ENCODE results near the gene CDADC1.
A peak's percentile ranks its signal among the peaks of the same experiment; 100 is the strongest.

The CDADC1 gene

DNA sequence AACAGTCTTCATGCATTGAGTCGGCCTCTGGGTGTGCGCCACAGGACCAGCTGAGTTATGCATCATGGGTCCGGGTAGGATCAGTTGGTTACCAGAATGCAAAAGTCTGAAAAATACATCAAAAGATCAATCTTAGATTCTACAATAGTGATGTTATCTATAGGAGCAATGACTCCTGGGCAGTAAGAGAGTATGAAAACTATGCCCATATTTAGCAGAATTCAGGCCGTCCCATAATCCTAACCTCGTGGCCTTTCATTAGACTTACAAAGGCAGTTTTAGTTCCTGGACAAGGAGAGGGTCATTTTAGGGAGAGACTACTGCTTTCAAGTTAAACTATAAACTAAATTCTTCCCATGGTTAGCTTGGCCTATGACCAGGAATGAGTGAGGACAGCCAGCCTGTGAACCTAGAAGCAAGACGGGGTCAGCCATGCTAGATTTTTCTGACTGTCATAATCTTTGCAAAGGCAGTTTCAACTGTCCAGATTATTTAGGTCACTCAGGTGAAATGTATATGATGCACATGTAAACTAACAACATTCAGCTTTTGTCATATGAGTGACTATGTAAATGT lies 11.8 kb upstream of the CDADC1 start:
- Histone ChIP-seq H3K9ac (ENCODE audit: low read depth in 1 of 2, low read length in 2 of 2) (no peak overlapping the region), H3K27me3 (ENCODE audit: control insufficient read depth in 2 of 2, insufficient read depth in 2 of 2, low read length in 2 of 2) (no peaks in the 10 kb centered on the region), H3K27ac (ENCODE audit: low read depth in 2 of 2, low read length in 2 of 2) (no peak overlapping the region), H3K4me1 (ENCODE audit: control insufficient read depth in 2 of 2, insufficient read depth in 2 of 2, low read length in 2 of 2) (no peaks in the 10 kb centered on the region), H3K4me3 (ENCODE audit: low read length in 2 of 2) (no peak overlapping the region), H3K36me3 (ENCODE audit: control insufficient read depth in 2 of 2, insufficient read depth in 2 of 2, low read length in 2 of 2) (no peaks in the 10 kb centered on the region), H3K9me3 (ENCODE audit: control insufficient read depth in 2 of 2, low read length in 2 of 2) (no peaks in the 10 kb centered on the region)

GRCh38 chr13:49238621-49239020 lies 9.1 kb upstream of the CDADC1 start:
- Histone ChIP-seq H3K9ac (ENCODE audit: low read depth in 1 of 2, low read length in 2 of 2) (no peak overlapping the region), H3K27me3 (ENCODE audit: control insufficient read depth in 2 of 2, insufficient read depth in 2 of 2, low read length in 2 of 2) (no peaks in the 10 kb centered on the region), H3K36me3 (ENCODE audit: control insufficient read depth in 2 of 2, insufficient read depth in 2 of 2, low read length in 2 of 2) (no peaks in the 10 kb centered on the region), H3K4me1 (ENCODE audit: control insufficient read depth in 2 of 2, insufficient read depth in 2 of 2, low read length in 2 of 2) (no peaks in the 10 kb centered on the region), H3K9me3 (ENCODE audit: control insufficient read depth in 2 of 2, low read length in 2 of 2) (no peaks in the 10 kb centered on the region), H3K27ac (ENCODE audit: low read depth in 2 of 2, low read length in 2 of 2) (no peak overlapping the region), H3K4me3 (ENCODE audit: low read length in 2 of 2) (no peak overlapping the region)

DNA sequence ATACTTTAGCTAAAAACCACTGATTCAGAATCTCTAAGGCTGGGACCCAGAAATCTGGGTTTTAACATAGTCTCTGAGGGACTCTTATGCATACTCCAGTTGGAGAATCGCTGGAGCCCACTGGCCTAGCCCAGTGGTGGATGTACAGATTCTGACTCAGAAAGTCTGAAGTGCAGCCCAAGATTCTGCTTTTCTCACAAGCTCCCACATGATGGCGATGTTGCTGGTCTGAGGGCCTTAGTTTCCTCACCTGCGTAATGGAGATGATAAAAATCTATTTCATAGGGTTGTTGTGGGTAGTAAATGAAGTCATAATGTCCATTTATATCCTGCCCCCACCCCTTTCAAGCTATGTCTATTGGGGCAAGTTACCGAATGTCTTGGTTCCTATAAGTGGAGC lies 7.7 kb upstream of the CDADC1 start:
- Histone ChIP-seq H3K9ac (ENCODE audit: low read depth in 1 of 2, low read length in 2 of 2) (no peak overlapping the region), H3K4me1 (ENCODE audit: control insufficient read depth in 2 of 2, insufficient read depth in 2 of 2, low read length in 2 of 2) (no peaks in the 10 kb centered on the region), H3K36me3 (ENCODE audit: control insufficient read depth in 2 of 2, insufficient read depth in 2 of 2, low read length in 2 of 2) (no peaks in the 10 kb centered on the region), H3K27ac (ENCODE audit: low read depth in 2 of 2, low read length in 2 of 2) (no peak overlapping the region), H3K9me3 (ENCODE audit: control insufficient read depth in 2 of 2, low read length in 2 of 2) (no peaks in the 10 kb centered on the region), H3K27me3 (ENCODE audit: control insufficient read depth in 2 of 2, insufficient read depth in 2 of 2, low read length in 2 of 2) (no peaks in the 10 kb centered on the region), H3K4me3 (ENCODE audit: low read length in 2 of 2) (no peak overlapping the region)

GRCh38 chr13:49241296-49241695 lies 6.4 kb upstream of the CDADC1 start:
- H3K27me3 ChIP-seq (ENCODE audit: control insufficient read depth in 2 of 2, insufficient read depth in 2 of 2, low read length in 2 of 2) = no peaks in the 10 kb centered on the region
- no peaks in the 10 kb centered on the region for H3K4me1 ChIP-seq (ENCODE audit: control insufficient read depth in 2 of 2, insufficient read depth in 2 of 2, low read length in 2 of 2)
- no peaks in the 10 kb centered on the region for H3K9me3 ChIP-seq (ENCODE audit: control insufficient read depth in 2 of 2, low read length in 2 of 2)
- no peaks in the 10 kb centered on the region for H3K36me3 ChIP-seq (ENCODE audit: control insufficient read depth in 2 of 2, insufficient read depth in 2 of 2, low read length in 2 of 2)
- H3K9ac ChIP-seq (ENCODE audit: low read depth in 1 of 2, low read length in 2 of 2) = no peak overlapping the region
- no peak overlapping the region for H3K27ac ChIP-seq (ENCODE audit: low read depth in 2 of 2, low read length in 2 of 2)
- no peak overlapping the region for H3K4me3 ChIP-seq (ENCODE audit: low read length in 2 of 2)

DNA sequence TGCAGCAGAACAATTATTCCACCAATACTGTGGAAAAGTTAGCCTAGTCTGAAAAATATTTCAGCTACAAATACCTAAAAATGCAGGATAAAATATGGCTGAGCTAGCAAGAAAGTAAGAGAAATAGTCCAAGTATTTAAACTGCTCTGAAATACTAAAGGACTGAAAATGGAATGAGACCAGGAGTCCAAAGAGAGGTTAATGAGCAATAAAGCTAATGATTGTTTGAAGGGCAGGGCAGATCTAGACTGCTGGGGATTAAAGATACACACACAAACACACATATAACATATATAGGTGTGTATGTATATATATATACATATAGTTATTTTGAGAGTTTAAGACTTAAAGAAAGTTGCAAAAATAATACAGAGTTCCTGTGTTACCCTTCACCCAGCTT lies 2.6 kb upstream of the CDADC1 start:
- Histone ChIP-seq H3K27me3 (ENCODE audit: control insufficient read depth in 2 of 2, insufficient read depth in 2 of 2, low read length in 2 of 2) (no peaks in the 10 kb centered on the region), H3K4me1 (ENCODE audit: control insufficient read depth in 2 of 2, insufficient read depth in 2 of 2, low read length in 2 of 2) (peaks cover 0 to 7% of the 10 kb centered on the region in 2 donors), H3K4me3 (ENCODE audit: low read length in 2 of 2) (no peak overlapping the region), H3K9me3 (ENCODE audit: control insufficient read depth in 2 of 2, low read length in 2 of 2) (no peaks in the 10 kb centered on the region), H3K9ac (ENCODE audit: low read depth in 1 of 2, low read length in 2 of 2) (no peak overlapping the region), H3K36me3 (ENCODE audit: control insufficient read depth in 2 of 2, insufficient read depth in 2 of 2, low read length in 2 of 2) (no peaks in the 10 kb centered on the region), H3K27ac (ENCODE audit: low read depth in 2 of 2, low read length in 2 of 2) (no peak overlapping the region)

DNA sequence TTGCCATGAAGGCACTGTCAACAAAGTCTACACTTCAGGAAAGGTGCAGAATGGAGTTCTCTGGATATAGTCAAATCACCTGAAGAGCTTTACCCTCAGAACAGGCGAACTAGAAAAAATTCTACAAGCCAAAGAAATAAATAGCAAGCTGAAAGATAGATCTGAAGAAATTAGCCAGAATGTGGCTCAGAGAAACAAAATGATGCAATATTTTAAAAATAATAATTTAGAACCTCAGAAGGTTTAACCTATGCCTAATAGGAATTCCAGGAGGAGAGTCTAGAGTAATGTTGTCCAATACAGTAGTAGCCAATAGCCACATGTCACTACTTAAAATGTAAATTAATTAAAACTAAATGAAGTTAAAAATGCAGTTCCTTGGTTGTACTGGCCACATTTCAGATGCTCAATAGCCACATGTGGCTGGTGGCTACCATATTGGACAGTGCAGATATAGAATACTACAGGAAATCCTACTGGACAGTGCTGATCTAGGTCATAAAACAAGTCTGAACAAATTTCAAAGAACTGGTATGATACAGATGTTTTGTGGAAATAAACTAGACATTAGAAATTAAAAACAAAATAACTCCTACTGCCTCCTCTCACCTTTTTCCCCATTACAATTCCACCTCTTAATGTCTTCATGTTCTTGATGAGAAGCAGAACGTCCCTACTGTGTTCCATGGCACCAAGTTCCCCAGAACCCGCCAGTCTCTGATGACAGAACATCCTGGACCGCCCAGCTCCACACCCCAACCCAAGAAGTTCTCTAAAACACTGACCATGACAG lies 679 bp upstream of the CDADC1 start:
- Histone ChIP-seq H3K4me1 (ENCODE audit: control insufficient read depth in 2 of 2, insufficient read depth in 2 of 2, low read length in 2 of 2) (peaks cover 0 to 7% of the 10 kb centered on the region in 2 donors), H3K36me3 (ENCODE audit: control insufficient read depth in 2 of 2, insufficient read depth in 2 of 2, low read length in 2 of 2) (no peaks in the 10 kb centered on the region), H3K9ac (ENCODE audit: low read depth in 1 of 2, low read length in 2 of 2) (peak overlapping the region; percentile 89 to 94), H3K27ac (ENCODE audit: low read depth in 2 of 2, low read length in 2 of 2) (peak overlapping the region; percentile 73 to 84), H3K4me3 (ENCODE audit: low read length in 2 of 2) (peak overlapping the region; percentile 96 to 97), H3K9me3 (ENCODE audit: control insufficient read depth in 2 of 2, low read length in 2 of 2) (no peaks in the 10 kb centered on the region), H3K27me3 (ENCODE audit: control insufficient read depth in 2 of 2, insufficient read depth in 2 of 2, low read length in 2 of 2) (no peaks in the 10 kb centered on the region)

GRCh38 chr13:49248622-49249002 lies 887 bp downstream of the CDADC1 start:
- Histone ChIP-seq H3K27me3 (ENCODE audit: control insufficient read depth in 2 of 2, insufficient read depth in 2 of 2, low read length in 2 of 2) (no peaks in the 10 kb centered on the region), H3K9ac (ENCODE audit: low read depth in 1 of 2, low read length in 2 of 2) (peak overlapping the region; percentile 89 to 94), H3K4me3 (ENCODE audit: low read length in 2 of 2) (peak overlapping the region; percentile 96 to 97), H3K27ac (ENCODE audit: low read depth in 2 of 2, low read length in 2 of 2) (peak overlapping the region; percentile 73 to 84), H3K9me3 (ENCODE audit: control insufficient read depth in 2 of 2, low read length in 2 of 2) (no peaks in the 10 kb centered on the region), H3K4me1 (ENCODE audit: control insufficient read depth in 2 of 2, insufficient read depth in 2 of 2, low read length in 2 of 2) (peaks cover 0 to 7% of the 10 kb centered on the region in 2 donors), H3K36me3 (ENCODE audit: control insufficient read depth in 2 of 2, insufficient read depth in 2 of 2, low read length in 2 of 2) (no peaks in the 10 kb centered on the region)

DNA sequence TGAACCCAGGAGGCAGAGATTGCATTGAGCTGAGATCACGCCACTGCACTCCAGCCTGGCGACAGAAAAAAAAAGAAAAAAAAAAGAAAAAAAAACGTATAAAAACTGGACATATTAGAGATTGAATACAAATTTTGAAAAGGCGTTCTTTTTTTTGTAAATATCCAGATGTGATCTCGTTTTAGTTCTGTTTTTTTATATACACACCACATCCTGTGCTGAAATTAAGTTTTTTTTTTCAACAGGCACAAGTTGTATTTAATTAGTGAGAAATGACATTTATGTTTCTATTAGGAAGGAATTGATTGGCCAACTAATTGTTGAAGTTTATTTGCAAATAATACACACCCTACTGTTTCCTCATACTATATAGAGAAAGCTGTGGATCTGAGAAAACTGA lies 3.6 kb downstream of the CDADC1 start:
- H3K4me1 ChIP-seq (ENCODE audit: control insufficient read depth in 2 of 2, insufficient read depth in 2 of 2, low read length in 2 of 2) = peaks cover 0 to 7% of the 10 kb centered on the region in 2 donors
- H3K27ac ChIP-seq (ENCODE audit: low read depth in 2 of 2, low read length in 2 of 2) = no peak overlapping the region
- no peaks in the 10 kb centered on the region for H3K27me3 ChIP-seq (ENCODE audit: control insufficient read depth in 2 of 2, insufficient read depth in 2 of 2, low read length in 2 of 2)
- no peak overlapping the region for H3K4me3 ChIP-seq (ENCODE audit: low read length in 2 of 2)
- H3K9ac ChIP-seq (ENCODE audit: low read depth in 1 of 2, low read length in 2 of 2) = no peak overlapping the region
- no peaks in the 10 kb centered on the region for H3K9me3 ChIP-seq (ENCODE audit: control insufficient read depth in 2 of 2, low read length in 2 of 2)
- peaks cover 6 to 10% of the 10 kb centered on the region in 2 donors for H3K36me3 ChIP-seq (ENCODE audit: control insufficient read depth in 2 of 2, insufficient read depth in 2 of 2, low read length in 2 of 2)

DNA sequence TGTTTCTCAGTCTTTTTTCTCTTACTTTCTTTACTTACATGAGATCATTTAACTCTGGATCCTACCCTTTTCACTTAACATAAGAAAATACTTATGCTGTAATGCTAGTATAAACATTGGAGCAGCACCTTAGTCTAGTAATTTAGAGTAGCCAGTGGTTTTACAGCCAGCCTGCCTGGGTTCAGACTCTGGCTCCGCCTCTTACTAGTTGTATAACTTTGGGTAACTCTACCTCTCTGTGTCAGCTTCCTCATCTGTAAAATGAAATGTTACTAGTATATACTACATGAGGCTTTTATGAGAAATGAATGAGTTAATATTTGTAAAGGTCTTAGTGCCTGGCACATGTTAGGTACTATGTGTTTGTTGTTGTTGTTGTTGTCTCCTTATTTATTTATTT lies 5.6 kb downstream of the CDADC1 start:
- Histone ChIP-seq H3K36me3 (ENCODE audit: control insufficient read depth in 2 of 2, insufficient read depth in 2 of 2, low read length in 2 of 2) (peaks cover 7 to 12% of the 10 kb centered on the region in 2 donors), H3K9ac (ENCODE audit: low read depth in 1 of 2, low read length in 2 of 2) (no peak overlapping the region), H3K27me3 (ENCODE audit: control insufficient read depth in 2 of 2, insufficient read depth in 2 of 2, low read length in 2 of 2) (no peaks in the 10 kb centered on the region), H3K4me1 (ENCODE audit: control insufficient read depth in 2 of 2, insufficient read depth in 2 of 2, low read length in 2 of 2) (peaks cover 0 to 6% of the 10 kb centered on the region in 2 donors), H3K9me3 (ENCODE audit: control insufficient read depth in 2 of 2, low read length in 2 of 2) (no peaks in the 10 kb centered on the region), H3K27ac (ENCODE audit: low read depth in 2 of 2, low read length in 2 of 2) (no peak overlapping the region), H3K4me3 (ENCODE audit: low read length in 2 of 2) (no peak overlapping the region)

- Histone ChIP-seq H3K27me3 (ENCODE audit: control insufficient read depth in 2 of 2, insufficient read depth in 2 of 2, low read length in 2 of 2) (no peaks in the 10 kb centered on the region), H3K9me3 (ENCODE audit: control insufficient read depth in 2 of 2, low read length in 2 of 2) (no peaks in the 10 kb centered on the region), H3K4me3 (ENCODE audit: low read length in 2 of 2) (no peak overlapping the region), H3K9ac (ENCODE audit: low read depth in 1 of 2, low read length in 2 of 2) (no peak overlapping the region), H3K4me1 (ENCODE audit: control insufficient read depth in 2 of 2, insufficient read depth in 2 of 2, low read length in 2 of 2) (no peaks in the 10 kb centered on the region), H3K36me3 (ENCODE audit: control insufficient read depth in 2 of 2, insufficient read depth in 2 of 2, low read length in 2 of 2) (peaks cover 7 to 12% of the 10 kb centered on the region in 2 donors), H3K27ac (ENCODE audit: low read depth in 2 of 2, low read length in 2 of 2) (no peak overlapping the region)
These were observed 6.3 kb downstream of the CDADC1 start for GRCh38 chr13:49254007-49254406.

Measured in mucosa of rectum (tissue), 2 donors.